Activated CD4-positive, alpha-beta T cell treated with anti-CD3 and anti-CD28 coated beads, Interleukin-2, amount 50 U/mL, for 4 hours (primary cell): ENCODE results near the gene TLE3.
"Not testable (repeated sequence)": the region's sequence is repeated elsewhere in the genome, so short reads cannot be mapped to it uniquely, and the experiment has no call there.

Experiments used
- DNase-seq, 2 experiments: peaks; one replicate each; pipeline ENCODE4 v3.0.0-alpha.2; 2020

The TLE3 gene

DNA sequence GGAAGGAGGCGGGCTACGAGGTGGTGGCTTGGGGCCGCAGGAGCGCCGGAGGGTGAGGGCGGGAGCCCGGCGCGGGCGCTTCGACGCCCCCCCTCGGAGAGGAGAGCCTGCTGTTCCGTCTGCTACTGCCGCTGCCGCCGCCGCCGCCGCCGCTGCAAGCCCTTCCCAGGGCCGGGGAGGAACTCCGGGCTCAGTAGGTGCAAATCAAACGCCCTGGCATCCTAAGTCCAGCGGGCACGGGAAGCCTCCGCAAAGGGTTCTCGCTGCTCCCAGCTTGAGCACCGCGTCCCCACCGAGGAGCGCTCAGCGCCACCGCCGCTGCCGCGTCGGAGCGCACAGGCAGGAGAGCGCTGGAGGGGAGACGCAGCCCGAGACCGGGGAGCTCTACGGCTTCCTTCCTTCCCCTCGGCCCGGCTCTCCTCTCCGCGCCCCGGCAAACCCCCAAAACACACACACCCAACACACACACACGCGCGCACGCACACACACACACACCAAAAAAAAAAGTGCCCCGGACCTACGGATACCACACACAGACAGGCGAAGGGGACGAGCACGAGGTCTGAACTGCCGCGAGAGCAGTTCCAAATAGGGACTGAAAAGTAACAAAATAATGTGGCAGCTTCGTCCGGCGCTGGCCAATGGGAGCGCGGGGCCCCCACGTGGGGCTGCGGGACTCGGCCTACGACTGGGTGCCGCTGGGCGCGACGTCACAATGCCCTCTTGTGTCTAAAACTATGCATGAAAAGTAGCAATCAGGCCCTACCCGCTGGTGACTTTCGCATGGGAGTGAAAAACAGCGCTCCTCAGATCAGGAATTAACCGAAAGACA lies at the start of gene TLE3:
TLE3 (minus strand) TSS at position 597 of the 832 bp plus-strand sequence. CDS start 1,119 bp downstream, outside the sequence.
- DNase-seq = peak; percentile 97

DNA sequence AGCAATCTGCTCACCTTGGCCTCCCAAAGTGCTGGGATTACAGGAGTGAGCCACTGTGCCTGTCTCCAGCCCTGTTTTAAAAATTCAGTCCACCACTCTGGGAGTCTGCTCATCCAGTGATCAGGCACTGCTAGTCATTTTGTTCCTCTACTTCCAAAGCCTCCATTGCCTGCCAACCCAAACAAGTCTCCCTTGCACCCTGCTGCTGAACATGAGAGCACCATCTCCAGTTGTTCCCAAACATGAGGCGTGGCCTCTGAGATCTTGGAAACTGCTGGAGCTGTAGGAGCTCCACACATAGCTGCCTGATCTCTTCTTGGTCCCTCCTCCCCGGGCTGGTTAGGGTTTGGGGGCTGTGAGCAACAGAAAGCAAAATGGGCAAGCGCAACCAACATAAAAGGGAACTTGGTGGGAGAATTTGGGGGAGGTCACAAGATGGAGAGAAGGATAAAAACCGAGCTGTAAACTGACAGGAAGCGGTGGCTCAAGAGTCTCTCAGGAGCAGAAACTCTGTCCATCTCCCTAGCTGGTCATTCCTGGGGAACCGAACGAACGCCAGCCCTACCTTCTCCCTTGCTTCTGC lies 49.6 kb upstream of the TLE3 start:
- no peak for DNase-seq

DNA sequence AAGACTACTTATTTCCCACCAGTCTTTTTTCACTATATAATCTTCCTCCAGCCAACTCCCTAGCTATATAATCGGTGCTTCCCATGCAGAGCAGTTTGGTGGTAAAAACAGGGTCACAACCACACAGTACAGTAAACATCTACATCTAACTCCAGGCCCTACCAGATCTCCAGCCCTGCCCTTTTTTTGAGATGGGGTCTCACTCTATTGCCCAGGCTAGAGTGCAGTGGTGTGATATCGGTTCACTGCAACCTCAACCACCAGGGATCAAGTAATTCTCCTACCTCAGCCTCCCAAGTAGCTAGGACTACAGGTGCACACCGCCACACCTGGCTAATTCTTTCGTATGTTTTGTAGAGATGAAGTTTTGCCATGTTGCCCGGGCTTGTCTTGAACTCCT lies 49.1 kb upstream of the TLE3 start:
- no peak for DNase-seq

- DNase-seq = no peak
Observed at GRCh38 chr15:70146162-70146561, 48.4 kb upstream of the TLE3 start.

GRCh38 chr15:70145261-70145660 lies 47.5 kb upstream of the TLE3 start:
- no peak for DNase-seq

- DNase-seq = no peak
Observed at GRCh38 chr15:70142322-70143191, 44.8 kb upstream of the TLE3 start.

DNA sequence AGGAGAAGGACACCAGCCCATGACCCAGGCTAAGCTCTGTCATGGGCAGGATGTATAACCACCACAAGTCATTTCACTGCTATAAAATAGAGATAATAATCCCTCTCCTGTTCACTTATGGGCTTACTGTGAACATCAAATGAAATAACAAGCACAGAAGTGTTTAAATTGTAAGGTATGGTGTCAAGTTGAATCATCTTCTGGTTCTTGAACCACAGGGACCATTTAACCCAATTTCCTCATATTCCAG lies 44.3 kb upstream of the TLE3 start:
- DNase-seq = no peak

- no peak for DNase-seq
Observed at GRCh38 chr15:70141376-70142071, 43.8 kb upstream of the TLE3 start.

DNA sequence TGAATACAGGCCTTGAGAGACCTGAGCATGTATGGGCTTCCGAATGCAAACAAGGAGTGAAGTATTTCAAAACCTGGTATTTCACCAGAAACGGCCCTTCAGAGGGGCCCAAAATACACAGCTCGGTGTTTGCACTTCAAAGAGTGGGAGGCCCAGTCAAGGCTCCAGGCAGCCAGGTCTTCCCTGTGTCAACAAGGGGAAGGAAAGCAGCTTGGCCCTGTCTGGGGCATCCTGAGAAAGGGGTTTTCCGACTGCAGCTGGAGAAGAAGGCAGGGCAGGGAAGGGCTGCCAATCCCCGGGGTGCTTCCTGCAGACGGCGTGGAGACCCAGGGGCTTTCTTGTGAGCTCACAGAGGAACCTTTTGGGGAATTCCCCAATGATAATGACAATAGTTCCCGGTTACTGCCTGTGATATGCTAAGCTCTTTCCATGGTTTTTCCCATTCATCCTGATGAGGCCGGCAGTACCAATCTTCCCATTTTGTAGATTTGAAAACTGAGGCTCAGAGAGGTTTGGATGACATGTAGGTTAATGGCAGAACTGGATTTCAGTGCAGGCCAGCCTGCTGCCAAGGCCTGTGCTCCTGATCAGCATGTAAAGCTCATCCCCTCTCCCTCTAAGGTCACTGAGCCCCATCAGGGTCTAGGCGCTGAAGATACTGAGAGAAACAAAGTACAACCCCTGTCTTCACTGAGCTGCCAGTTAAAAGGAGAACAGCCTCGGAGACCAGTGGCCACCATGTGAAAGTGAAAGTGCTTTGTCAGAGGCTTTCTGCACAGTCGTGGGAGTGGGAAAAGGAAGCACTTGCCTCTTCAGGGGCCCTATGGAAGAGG lies 43.0 kb upstream of the TLE3 start:
- DNase-seq = peak; percentile 10 to 15

DNA sequence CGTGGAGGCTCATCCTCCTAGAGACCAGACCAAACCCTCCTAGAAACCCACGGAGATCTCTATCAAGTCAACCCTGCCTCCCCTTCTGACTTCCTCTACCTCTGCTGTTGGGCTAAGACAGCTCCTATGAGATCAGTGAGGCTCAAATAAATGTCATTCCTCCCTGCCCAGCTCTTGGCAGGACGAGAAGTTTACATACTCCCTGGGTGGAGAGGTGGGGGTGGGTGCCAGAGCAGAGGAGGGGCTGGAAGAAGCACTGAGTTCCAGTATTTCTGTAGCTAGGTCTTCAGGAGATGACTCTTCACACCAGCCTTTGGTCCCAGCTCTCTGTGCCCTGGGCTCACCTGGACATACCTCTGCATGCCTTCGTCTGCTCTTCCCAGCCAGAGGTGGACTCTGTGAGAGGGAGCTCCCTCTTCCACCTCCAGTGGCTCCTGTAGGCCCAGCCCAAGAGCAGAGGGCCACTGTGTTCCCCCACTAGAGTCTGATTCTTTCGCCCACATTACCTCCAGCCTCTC lies 42.4 kb upstream of the TLE3 start:
- no peak for DNase-seq

GRCh38 chr15:70137967-70138366 lies 40.2 kb upstream of the TLE3 start:
- DNase-seq = no peak

DNA sequence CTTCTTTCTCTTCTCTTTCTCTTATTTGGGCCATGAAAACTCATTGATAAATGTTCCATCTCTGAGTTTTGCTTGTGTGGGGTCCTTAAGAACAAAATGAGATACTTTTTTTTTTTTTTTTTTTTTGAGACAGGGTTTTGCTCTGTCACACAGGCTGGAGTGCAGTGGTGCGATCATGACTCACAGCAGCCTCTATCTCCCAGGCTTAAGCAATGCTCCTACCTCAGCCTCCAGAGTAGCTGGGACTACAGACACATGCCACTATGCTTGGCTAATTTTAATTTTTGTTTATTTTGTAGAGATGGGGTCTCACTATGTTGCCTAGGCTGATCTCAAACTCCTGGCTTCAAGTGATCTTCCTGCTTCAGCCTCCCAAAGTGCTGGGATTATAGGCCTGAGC lies 39.3 kb upstream of the TLE3 start:
- not testable (repeated sequence) for DNase-seq

GRCh38 chr15:70133781-70134421 lies 36.2 kb upstream of the TLE3 start:
- no peak for DNase-seq

DNA sequence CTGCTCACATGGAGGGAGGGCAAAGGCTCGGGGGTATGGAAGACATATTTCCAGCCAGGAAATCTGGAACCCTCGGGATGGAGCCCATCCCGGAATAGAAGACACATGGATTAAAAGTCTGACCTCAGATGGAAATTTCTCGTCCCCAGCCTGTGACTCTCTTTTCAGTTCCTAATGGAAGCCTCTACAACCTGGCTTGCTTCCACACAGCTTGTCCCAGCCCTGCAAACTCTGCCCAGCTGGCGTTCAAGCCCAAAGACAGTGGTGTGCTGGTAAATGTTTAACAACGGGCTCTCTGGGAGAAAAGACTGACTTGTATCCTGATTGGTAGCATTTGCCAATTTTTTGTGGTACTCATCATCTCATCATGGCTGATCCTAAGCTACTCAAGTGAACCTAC lies 35.6 kb upstream of the TLE3 start:
- no peak for DNase-seq

DNA sequence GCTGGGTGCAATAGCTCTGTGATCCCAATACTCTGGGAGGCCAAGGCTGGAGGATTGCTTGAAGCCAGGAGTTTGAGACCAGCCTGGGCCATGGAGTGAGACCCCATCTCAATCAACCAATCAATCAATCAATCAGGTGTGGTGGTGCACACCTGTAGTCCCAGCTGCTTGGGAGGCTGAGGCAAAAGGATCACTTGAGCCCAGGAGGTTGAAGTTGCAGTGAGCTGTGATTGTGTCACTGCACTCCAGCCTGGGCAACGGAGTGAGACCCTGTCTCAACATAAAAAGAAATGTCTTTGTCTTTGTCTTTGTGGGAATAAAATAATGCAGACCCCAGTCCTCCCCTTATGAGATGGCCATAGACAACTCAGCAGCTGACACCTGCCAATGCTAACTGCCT lies 34.9 kb upstream of the TLE3 start:
- no peak for DNase-seq

DNA sequence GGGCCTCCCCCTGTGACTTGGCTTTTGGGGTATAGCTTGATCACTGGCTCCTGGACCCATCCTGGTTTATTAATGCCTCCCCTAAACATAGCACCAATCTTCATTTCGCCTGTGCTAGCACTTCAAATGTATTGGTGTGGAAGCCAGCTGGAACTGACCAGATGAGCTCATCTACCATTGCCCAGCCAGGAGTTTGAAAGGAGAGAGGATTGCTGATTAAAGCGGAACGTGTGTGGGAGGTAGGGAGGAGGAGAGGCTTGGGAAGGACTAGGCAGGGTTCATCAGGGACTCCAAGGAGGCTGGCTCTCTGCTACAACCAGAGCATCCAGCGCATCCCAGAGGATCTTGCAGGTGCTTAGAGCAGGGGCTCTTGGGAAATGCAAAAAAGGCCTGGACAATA lies 34.4 kb upstream of the TLE3 start:
- DNase-seq = no peak

DNA sequence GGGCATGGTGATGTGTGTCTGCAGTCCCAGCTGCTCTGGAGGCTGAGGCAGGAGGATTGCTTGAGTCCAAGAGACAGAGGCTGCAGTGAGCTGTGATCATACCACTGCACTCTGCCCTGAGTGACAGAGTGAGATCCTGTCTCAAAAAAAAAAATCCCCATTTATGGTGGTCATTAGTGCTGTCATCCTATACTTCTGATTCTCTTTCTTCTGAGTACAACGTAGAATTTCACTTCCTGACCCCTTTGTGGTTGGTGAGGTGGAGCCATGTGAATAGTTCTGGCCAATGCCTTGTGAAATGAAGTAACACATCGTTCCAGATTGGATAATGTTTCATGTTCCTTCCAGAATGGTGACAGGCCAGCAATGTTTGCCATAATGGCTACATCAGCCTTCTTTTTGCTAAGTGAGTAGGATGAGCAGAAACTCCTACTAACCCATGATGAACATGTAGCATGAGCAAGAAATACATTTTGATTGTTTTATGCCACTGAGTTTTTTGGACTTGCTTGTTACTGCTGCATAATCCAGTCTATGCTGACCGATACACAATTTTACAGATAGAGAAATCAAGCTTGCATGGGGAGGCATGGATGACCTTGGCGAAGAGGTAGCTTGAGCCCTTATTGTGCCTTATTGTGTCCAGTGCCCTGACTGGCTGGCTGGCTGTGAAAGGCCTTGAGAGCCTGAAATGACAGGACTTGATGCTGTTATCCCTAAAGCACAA lies 30.9 kb upstream of the TLE3 start:
- no peak for DNase-seq

- DNase-seq = no peak
Observed at GRCh38 chr15:70127770-70128413, 30.2 kb upstream of the TLE3 start.

DNA sequence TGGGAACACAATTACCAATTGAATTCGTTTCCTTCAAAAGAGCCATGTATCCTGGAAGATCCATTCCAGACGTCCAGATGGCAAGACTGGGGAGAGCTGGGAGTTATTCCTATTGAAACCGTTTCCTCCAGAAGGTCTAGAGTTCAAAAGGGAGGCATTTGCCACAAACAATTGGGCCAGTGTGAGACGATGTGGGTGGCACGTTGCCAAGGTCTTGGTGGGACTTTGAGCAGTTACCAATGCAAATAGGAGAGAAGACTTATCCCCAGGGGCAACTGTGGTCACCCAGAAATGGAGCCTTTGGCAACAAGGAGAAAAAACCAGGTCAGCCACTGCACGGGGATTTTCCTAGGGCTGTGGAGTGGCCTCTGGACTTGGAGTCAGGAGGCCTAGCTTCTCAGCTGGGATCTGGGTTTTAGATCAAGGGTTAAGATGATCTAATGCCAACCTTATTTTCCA lies 29.6 kb upstream of the TLE3 start:
- no peak for DNase-seq

DNA sequence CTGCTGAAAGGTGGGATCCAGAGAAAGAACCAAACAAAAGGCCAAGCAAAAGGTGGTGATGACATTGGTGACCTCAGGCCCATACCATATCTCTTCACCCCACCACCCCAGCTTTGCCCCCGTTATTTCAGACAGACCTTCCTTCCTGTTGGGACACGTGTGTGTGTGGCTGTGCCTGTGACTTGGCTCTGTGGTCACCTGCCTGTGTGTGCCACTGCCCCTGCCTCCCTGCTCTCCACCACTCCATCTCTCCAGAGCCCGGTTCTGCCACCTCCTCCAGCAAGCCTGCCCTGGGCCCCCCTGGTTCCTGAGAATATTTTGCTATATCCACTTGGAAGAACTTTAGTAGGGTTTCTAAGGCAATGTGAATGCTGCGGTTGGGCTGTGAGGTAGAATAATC lies 28.6 kb upstream of the TLE3 start:
- no peak for DNase-seq
